SH-SY5Y (cell line): Measurements from ENCODE around the gene EVI5L.

ENCODE experiments used
- GATA2 ChIP-seq: IDR thresholded peaks from 2 replicates; pipeline ENCODE4 v1.6.1; 2011; ENCODE audit warnings: mild to moderate bottlenecking, low read depth, low read length
- GATA3 ChIP-seq: IDR thresholded peaks from 2 replicates; pipeline ENCODE4 v1.6.1; 2011; ENCODE audit warnings: low read depth, mild to moderate bottlenecking, low read length, moderate library complexity

- no peak for TF ChIP-seq GATA3
- no peak for TF ChIP-seq GATA2
These were observed 16.2 kb downstream of the EVI5L start for GRCh38 chr19:7846155-7846646.
